ENCODE data around the gene ARHGAP9. TPM values are rescaled to one million over a fixed set of nuclear protein-coding genes. Genes with fewer than 3 reads are reported as not detected.

ARHGAP9 gene
- total and polyA plus RNA-seq, 2 of the 8 experiments (the other 6 are each of a cell fraction or from before 2014, with no cell fraction given), result 3.2 to 6.0 TPM

GRCh38 chr12:57513266-57513665 is 33.6 kb upstream of the ARHGAP9 start (continued):
- no peak for TF ChIP-seq CHD7 (IDR thresholded peaks at IDR 0.05; ENCODE audit: insufficient replicate concordance, low read length)
- no peak for TF ChIP-seq GTF2F1 (IDR thresholded peaks at IDR 0.05; ENCODE audit: borderline replicate concordance, low read depth, low read length)
- TF ChIP-seq JUN (IDR thresholded peaks at IDR 0.05; ENCODE audit: low read depth, low read length), result no peak
- TF ChIP-seq SUZ12 (IDR thresholded peaks at IDR 0.05; ENCODE audit: low read length), result no peak
- no peak for TF ChIP-seq NRF1 (IDR thresholded peaks at IDR 0.05; ENCODE audit: low read depth, low read length)
- TF ChIP-seq GABPA (IDR thresholded peaks at IDR 0.05; ENCODE audit: borderline replicate concordance, insufficient read depth, low read length), result no peak
- TF ChIP-seq SIN3A (conservative IDR thresholded peaks at IDR 0.05 in 1 of 2, IDR thresholded peaks at IDR 0.05 in 1 of 2; ENCODE audit: low read depth in 1 of 2, low read length in 2 of 2), result no peak

Measured in H1 (cell line).